Keratinocyte (primary cell): Measurements from ENCODE around the gene COG5. TPM values are rescaled to one million over a fixed set of nuclear protein-coding genes. Genes with fewer than 3 reads are reported as not detected.

Source experiments
- DNase-seq: peaks from one replicate; pipeline ENCODE4 v3.0.0-alpha.2; 2011; ENCODE audit warnings: low read depth, missing footprints, low spot score
- FAIRE-seq: peaks from 2 replicates; lab custom pipeline; 2011; peaks lifted over from hg19 to GRCh38; lab: Jason Lieb, UNC
- H2AFZ ChIP-seq: 2 replicates; pipeline ENCODE4 v1.6.0; 2012; ENCODE audit warnings: low read length, control low read depth, inconsistent platforms; ENCODE audit not compliant: control insufficient read depth
- H3K27ac ChIP-seq: 2 replicates; pipeline ENCODE4 v1.5.1; 2011; ENCODE audit warnings: low read length; ENCODE audit not compliant: control insufficient read depth, insufficient read depth
- H3K27me3 ChIP-seq: 3 replicates; pipeline ENCODE4 v1.6.0; 2011; ENCODE audit warnings: low read length; ENCODE audit not compliant: control insufficient read depth, insufficient read depth; ENCODE audit errors: extremely low read depth
- H3K36me3 ChIP-seq, 2 experiments: 2 replicates in 1 of 2; 3 replicates in 1 of 2; pipeline ENCODE4 v1.5.1; 2011; ENCODE audit warnings: low read length in 2 of 2, mild to moderate bottlenecking in 1 of 2; ENCODE audit not compliant: control insufficient read depth in 2 of 2, insufficient read depth in 2 of 2; ENCODE audit errors: extremely low read depth in 1 of 2
- H3K4me1 ChIP-seq: 3 replicates; pipeline ENCODE4 v1.5.1; 2011; ENCODE audit warnings: low read length; ENCODE audit not compliant: control insufficient read depth, insufficient read depth; ENCODE audit errors: extremely low read depth
- H3K4me2 ChIP-seq: 3 replicates; pipeline ENCODE4 v1.6.0; 2011; ENCODE audit warnings: low read depth, low read length; ENCODE audit not compliant: control insufficient read depth, insufficient read depth; ENCODE audit errors: extremely low read depth
- H3K4me3 ChIP-seq, 3 experiments: fragments of 200-600 bp in 1 of 3; sonication (generic) in 1 of 3; 2 replicates in 2 of 3; 3 replicates in 1 of 3; pipeline ENCODE4 v1.5.1; 2011 to 2016; ENCODE audit warnings: low read length in 3 of 3, mild to moderate bottlenecking in 3 of 3, control low read depth in 2 of 3, inconsistent platforms in 1 of 3, low read depth in 1 of 3, mixed read lengths in 1 of 3, mixed run types in 1 of 3, moderate library complexity in 1 of 3; ENCODE audit not compliant: control insufficient read depth in 2 of 3, insufficient read depth in 2 of 3; ENCODE audit errors: extremely low read depth in 1 of 3
- H3K79me2 ChIP-seq: 2 replicates; pipeline ENCODE4 v1.6.0; 2012; ENCODE audit warnings: low read length; ENCODE audit not compliant: control insufficient read depth, insufficient read depth
- H3K9ac ChIP-seq: 3 replicates; pipeline ENCODE4 v1.6.0; 2011; ENCODE audit warnings: low read length; ENCODE audit not compliant: control insufficient read depth, insufficient read depth; ENCODE audit errors: extremely low read depth
- H3K9me1 ChIP-seq: 3 replicates; pipeline ENCODE4 v1.6.0; 2011; ENCODE audit warnings: low read length; ENCODE audit not compliant: control insufficient read depth, insufficient read depth; ENCODE audit errors: extremely low read depth
- H3K9me3 ChIP-seq: 2 replicates; pipeline ENCODE4 v1.5.1; 2012; ENCODE audit warnings: low read depth, low read length; ENCODE audit not compliant: control insufficient read depth
- H4K20me1 ChIP-seq: 3 replicates; pipeline ENCODE4 v1.6.0; 2011; ENCODE audit warnings: low read length; ENCODE audit not compliant: control insufficient read depth, insufficient read depth; ENCODE audit errors: extremely low read depth
- EZH2 ChIP-seq: IDR thresholded peaks from one replicate; pipeline ENCODE4 v1.6.1; 2012; ENCODE audit warnings: inconsistent platforms, mild to moderate bottlenecking, low read length, moderate library complexity
- dilution Hi-C: fragments of 300-500 bp; cut with MboI; formaldehyde crosslinking; loops from one replicate; pipeline ENCODE4 v1.7.0; 2020; ENCODE audit warnings: low sequenced_read_pairs; ENCODE audit not compliant: extremely low pct_ligation_motif_present
- polyA plus RNA-seq, 5 experiments: library from polyadenylated mRNA; depleted of rRNA in 3 of 5; stranded (reverse) in 3 of 5; stranded (forward) in 1 of 5; unstranded in 1 of 5; fragments of >200 nt; gene quantifications; 1 replicate in 1 of 5; 2 replicates in 3 of 5; 3 replicates in 1 of 5; pipeline versions ENCODE4 v1.2.1 to v1.2.3, GENCODE V29; 2011 to 2012; ENCODE audit warnings: missing spikeins in 2 of 5, low read depth in 1 of 5, low replicate concordance in 1 of 5
- TF ChIP-seq, protein P1 (sequence below), 3 experiments: IDR thresholded peaks in 1 of 3; conservative IDR thresholded peaks in 1 of 3; optimal IDR thresholded peaks in 1 of 3; 2 replicates in 2 of 3; 3 replicates in 1 of 3; pipeline versions ENCODE3 to v1.5.1; 2011; ENCODE audit warnings: low read length in 3 of 3, mild to moderate bottlenecking in 3 of 3, moderate library complexity in 2 of 3, control low read depth in 1 of 3, inconsistent platforms in 1 of 3; ENCODE audit not compliant: insufficient read depth in 2 of 3; ENCODE audit errors: extremely low read depth in 1 of 3

The COG5 gene
- polyA plus RNA-seq, 1 donor (not counting 4 experiments of a cell fraction or from before 2014, with no cell fraction given): 50.7 TPM

DNA sequence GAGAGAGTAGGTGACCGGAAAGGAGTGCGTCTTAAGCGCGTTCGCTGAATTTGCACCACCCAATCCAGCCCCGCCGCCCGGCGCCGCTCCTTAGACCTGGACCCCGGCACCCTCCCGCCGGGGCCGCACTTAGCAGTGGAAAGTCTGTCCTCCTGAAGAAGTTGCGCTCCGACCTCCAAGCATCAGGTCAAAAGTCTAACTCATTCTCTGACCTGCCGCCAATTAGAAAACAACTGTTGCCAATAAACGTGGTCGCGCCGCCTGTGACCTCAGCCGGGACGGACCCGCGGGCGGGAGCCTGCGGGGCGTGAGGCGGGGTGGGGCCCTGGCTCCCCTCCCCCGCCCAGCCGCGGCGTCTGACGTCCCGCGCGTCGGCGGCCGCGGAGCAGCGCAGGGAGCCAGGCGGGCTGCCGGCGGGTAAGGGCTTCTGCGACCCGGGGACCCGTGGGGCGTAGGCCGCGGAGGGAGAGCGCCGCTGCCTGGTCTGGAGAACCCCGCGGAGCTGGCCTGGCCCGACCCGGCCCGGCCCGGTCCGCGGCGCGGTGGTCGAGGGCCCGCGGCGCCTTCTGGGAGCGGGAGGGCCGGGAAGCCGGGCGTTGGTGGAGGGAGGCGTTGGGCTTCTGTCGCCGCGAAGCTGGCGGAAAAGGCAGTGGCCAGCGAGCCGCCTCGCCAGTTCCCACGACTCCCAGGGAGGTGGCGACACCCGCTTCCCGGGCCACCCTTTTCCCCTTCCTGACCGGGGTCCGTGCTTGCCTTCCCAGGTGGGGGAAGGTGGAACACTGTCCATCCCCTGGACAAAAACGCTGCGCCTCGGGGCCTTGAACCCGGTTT, 16.4 kb upstream of the COG5 start, which contains the start of gene BCAP29:
TSS of gene BCAP29 (plus strand) at position 362 of the 831 bp plus-strand sequence. CDS start 527 bp downstream, outside the sequence.
- FAIRE-seq (no peak), DNase-seq (no peak)
- Histone ChIP-seq H3K36me3 (peaks cover 8 to 12% of the 10 kb centered on the region in 2 experiments), H3K4me2 (peak within 1 kb of the TSS; percentile 96), H4K20me1 (no peaks in the 10 kb centered on the region), H3K9me1 (no peaks in the 10 kb centered on the region), H3K79me2 (peaks cover 54% of the 10 kb centered on the region), H3K9me3 (no peaks in the 10 kb centered on the region), H3K4me3 (peak within 1 kb of the TSS; percentile 69 to 94 (median 83)), H3K27me3 (no peaks in the 10 kb centered on the region), H3K27ac (peak within 1 kb of the TSS; percentile 95), H3K9ac (peak within 1 kb of the TSS; percentile 95), H3K4me1 (peaks cover 8% of the 10 kb centered on the region), H2AFZ (peak within 1 kb of the TSS; percentile 89)
- dilution Hi-C loops: no loop called here
- TF ChIP-seq EZH2: no peak
- TF ChIP-seq, protein P1, sequence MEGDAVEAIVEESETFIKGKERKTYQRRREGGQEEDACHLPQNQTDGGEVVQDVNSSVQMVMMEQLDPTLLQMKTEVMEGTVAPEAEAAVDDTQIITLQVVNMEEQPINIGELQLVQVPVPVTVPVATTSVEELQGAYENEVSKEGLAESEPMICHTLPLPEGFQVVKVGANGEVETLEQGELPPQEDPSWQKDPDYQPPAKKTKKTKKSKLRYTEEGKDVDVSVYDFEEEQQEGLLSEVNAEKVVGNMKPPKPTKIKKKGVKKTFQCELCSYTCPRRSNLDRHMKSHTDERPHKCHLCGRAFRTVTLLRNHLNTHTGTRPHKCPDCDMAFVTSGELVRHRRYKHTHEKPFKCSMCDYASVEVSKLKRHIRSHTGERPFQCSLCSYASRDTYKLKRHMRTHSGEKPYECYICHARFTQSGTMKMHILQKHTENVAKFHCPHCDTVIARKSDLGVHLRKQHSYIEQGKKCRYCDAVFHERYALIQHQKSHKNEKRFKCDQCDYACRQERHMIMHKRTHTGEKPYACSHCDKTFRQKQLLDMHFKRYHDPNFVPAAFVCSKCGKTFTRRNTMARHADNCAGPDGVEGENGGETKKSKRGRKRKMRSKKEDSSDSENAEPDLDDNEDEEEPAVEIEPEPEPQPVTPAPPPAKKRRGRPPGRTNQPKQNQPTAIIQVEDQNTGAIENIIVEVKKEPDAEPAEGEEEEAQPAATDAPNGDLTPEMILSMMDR (optimal IDR thresholded peaks at IDR 0.05 in 1 of 3, IDR thresholded peaks at IDR 0.05 in 1 of 3, conservative IDR thresholded peaks at IDR 0.05 in 1 of 3; ENCODE audit: extremely low read depth in 1 of 3, insufficient read depth in 2 of 3, low read length in 3 of 3): peak in 2 of 3 experiments; percentile 11 to 32

GRCh38 chr7:107579554-107579884, 15.8 kb upstream of the COG5 start:
- TF ChIP-seq EZH2: no peak
- TF ChIP-seq, protein P1 (optimal IDR thresholded peaks at IDR 0.05 in 1 of 3, IDR thresholded peaks at IDR 0.05 in 1 of 3, conservative IDR thresholded peaks at IDR 0.05 in 1 of 3; ENCODE audit: extremely low read depth in 1 of 3, insufficient read depth in 2 of 3, low read length in 3 of 3): no peak
- Histone ChIP-seq H3K4me2 (peak overlapping the region; percentile 96), H3K79me2 (peaks cover 48% of the 10 kb centered on the region), H3K27me3 (no peaks in the 10 kb centered on the region), H3K9me1 (no peaks in the 10 kb centered on the region), H3K4me3 (peak overlapping the region; percentile 69 to 94 (median 83)), H2AFZ (peak overlapping the region; percentile 89), H3K9me3 (no peaks in the 10 kb centered on the region), H4K20me1 (no peaks in the 10 kb centered on the region), H3K27ac (peak overlapping the region; percentile 95), H3K9ac (peak overlapping the region; percentile 95), H3K36me3 (peaks cover 7 to 10% of the 10 kb centered on the region in 2 experiments), H3K4me1 (peaks cover 8% of the 10 kb centered on the region)
- dilution Hi-C loops: no loop called here
- DNase-seq (no peak), FAIRE-seq (peak; percentile 20)
